ENCODE data around the gene PXK.

Gene PXK

DNA sequence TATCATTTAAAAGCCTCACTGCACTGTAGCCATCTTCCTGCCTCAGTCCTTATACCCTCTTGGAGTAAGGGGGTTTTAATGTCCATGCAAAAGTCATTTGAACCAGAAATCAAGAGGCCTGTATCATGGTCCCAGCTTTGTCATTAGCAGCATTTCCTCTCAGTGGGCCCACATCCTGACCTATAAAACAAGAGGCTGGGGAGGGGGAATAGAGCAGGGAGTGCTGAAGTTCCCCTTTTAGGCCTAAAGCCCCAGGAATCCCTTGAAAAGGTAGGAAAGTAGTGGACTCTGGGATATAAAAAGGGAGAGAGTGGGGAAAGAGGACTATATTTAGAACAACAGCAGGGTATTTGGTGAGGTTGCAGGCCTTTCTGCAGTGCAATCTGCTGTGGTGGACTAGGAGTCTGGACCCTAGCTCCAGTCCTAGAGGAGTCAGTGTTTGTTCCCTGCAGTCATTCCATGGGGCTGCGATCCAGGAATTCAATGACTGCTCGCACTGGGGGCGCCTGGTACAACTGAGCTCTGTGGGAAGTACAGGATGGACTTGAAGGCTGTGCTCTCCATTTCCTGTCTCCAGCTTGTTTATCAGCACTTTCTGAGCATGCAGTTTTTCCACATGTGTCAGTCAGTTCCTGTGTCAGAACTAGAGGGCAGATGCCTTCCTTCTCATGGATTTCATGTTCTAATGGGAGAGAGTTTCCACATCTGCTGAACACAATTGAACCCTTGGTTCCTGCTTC, 54.1 kb downstream of the PXK start:
- DNase-seq, result no peak

DNA sequence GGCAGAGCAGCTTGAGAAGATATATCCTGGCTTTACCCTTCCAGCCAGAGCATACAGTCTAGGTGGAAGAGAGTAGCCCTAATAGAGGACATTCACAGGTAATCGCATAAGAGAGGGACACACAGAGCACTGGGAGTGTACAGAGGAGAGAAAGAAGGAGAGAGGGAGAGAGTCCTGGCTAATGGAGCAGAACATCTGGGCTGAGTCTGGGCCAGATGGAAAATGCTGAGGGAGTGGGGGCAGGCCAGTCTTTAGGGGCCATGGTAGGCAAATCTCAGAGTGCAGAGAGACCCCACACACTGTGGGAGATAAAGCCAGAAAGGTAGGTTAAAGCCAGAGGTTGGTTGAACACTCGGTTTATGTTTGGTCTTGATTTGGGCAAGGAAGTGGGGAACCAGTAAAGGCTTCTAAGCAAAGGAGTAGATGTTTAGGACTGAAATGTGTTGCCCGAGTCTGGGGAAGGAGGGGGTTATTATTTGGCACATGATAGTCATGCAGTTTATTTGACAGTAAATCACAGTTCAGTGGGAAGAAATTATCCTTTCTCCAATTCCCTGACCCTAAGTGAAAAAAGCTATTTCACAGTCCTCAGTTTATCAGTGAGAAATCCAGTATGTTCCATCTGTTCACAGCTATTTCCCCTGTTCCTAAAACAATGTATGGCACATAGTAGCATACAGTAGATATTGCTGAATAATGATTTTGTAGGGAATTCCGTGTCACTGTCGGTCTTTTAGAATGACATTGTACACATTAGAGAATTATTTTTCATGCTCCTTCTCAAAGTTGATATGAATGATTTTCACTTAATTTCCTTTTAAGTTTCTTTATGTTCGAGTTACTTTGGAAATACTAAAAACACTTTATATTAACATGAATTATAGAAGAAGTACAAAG, 55.2 kb downstream of the PXK start:
- no peak for DNase-seq

DNA sequence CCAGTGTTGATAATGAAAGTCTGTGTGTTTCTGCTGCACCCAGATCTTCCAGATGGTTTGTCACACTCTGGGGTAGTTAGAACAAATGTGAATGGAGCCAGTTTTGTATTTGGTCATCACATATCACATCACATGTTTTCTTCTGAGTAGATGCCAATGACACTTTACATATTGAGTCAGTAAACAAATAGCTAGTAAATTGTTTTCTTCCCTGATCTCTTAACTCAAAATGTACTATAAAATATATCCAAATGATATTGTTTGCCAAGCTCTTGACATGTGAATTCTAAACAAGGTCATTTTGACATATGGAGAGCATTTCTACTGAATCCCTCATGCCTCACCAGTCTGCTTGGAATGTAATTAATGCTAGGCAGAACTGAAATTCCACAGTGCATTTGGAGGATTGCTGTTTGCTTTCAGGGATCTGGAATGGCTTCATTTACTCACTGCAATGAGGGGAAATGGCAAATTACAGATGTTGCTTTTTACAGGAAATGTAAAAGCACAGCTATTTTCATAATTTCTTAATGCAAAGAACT, 55.9 kb downstream of the PXK start:
- DNase-seq, result no peak

DNA sequence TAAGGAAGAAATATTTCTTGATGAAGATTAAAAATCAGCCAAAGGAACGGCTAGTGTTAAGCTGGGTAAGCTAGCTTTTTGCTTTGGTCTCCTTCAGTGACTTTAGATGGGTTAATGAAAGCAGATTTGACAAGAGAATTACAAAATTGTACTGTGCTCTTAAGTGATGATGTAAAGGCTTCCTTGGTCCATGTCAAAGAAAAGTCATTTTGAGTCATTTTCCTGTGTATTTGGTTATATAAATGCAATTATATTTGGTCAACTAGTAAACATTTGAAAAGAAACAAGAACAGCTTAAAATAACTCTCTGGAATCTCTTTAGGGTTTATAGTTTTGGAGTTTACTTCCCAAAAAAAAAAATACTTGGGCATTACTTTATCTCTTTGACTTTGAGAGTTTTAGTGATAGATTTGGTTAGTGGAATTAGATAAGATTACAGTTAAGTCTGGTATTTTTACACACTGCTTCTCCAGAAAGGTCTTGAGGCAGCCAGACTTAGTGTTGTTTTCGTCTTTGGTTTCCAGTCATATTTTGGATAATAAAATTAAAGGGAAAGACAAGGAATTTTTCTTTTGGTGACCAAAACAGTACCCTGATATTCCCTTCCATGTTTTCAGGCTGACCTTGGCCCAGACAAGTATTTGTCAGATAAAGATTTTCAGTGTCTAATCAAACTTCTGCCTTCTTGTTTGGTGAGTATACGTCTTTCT, 58.6 kb downstream of the PXK start:
- no peak for DNase-seq

DNA sequence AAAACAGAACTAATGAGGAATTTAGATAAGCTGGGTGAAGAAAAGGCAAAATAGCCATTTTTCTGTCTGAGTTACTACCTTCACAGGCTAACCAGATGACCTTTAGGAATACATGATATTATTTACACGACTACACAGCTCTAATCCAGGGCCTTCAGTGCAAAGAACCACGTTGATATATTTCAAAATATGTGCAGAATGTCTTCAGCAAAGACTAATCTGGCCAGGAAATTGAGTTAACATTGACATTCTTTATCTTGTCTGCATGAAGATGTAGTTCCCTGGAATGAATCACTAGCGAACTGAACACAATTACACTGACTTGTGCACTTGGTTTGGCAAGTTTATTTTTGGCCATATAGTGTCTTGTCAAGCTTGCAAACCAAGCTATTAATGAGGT, 59.5 kb downstream of the PXK start:
- no peak for DNase-seq

DNA sequence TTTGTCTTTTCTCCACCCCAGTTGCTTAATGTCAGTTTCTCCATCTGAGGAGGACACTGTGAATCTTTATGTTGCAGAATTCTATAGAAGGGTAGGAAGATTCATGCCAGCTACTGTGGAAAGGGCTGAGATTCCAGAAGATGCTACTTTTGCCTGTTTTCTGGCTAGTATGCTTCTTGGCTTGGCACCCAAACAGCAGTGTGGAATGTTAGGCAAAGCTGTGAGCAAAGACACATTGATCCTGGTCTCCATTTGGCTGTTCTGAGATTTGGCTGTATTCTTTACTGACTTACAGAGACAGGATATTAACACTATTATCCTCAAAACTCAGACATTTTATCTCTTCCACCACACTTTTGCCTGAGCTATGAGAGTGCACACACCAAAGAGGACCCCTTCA, 61.6 kb downstream of the PXK start:
- no peak for DNase-seq

DNA sequence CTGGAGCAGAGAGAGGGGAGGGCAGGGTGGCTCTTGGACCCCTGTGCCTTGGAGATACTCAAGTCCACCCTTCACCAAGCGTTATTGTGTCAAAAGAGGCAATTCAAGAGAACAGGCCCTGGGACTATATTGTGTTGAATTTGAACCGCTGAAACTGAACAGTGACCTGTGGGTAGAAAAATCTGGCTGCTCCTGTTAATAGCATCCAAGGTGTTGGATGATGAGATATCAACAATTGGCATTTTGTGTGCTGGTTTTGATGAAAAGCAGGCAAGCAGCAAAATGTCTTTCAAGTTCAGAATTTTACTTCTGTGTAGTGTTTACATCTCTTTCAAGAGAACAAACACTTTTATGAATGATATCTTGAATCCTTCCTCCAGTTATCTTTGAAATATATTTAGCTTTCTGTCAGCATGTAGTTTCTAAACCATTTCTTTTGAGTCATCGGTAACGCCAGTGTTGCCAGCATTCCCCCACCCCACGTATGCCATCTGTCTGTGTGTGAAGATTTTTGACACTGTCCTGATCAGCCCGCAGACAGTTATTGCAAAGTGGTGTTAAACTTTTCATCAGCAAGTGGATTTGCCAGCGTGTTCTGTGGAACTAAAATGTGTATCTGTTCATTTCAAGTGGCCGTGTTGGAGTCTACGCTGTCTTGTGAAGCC, 66.1 kb downstream of the PXK start:
- DNase-seq, result no peak

DNA sequence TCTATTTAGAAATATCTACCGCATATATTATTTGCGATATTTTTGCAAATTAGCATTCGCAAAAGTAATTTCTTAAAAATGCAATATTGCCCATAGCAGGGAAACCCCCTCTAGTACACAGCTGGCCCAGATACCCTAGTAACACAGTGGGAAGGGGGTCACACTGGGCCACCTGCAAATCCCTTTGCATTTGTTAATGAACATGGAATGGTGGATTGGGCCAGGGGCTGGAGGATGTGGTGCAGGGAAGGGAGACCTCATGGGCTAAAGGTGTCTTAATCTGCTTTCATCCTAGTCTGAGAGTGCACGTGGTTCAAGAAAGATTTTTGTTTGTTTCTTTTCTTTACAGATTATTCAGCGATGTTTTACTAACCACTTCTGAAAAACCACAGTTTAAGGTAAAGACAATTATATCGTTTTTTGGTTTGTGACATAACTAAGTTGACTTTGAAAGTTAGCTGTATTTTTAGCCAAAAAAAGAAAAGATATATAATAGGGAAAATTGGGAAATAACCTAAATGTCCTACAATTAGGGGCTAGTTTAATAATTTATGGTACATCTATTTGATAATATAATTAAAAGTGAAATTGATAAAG, 70.9 kb downstream of the PXK start:
- no peak for DNase-seq

DNA sequence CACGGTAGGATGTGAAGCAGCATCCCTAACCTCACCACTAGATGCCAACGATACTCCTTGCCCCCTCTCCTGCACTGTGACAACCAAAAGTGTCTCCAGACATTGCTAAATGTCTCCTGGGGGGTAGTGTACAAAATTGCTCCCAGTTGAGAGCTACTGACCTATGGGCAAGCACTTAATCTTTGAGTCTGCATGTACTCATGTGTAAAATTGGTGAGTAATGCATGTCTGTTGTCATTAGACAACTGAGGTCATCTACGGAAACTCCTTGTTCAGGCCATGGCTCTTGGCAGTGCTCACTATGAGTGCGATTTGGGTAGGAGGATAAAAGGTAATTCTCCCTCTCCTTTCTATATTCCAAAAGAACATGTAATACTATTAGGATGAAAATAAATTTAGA, 71.7 kb downstream of the PXK start:
- no peak for DNase-seq

DNA sequence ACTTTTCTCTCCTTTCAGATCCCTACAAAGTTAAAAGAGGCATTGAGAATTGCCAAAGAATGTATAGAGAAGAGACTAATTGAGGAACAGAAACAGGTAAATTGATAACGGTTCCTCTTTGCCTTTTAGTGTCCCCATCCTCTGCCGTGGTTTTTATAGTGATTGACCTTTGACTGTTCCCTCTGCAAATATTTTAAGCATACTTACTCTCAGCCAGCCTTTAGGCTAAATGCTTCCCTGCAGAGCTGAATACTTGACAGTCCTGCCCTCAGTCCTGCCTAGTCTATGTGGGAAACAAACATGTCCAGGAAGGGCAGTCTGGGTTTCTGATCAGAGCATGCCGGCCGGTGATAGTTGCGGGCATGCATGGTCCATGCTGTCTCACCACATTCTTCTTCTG, 76.2 kb downstream of the PXK start:
- no peak for DNase-seq

DNA sequence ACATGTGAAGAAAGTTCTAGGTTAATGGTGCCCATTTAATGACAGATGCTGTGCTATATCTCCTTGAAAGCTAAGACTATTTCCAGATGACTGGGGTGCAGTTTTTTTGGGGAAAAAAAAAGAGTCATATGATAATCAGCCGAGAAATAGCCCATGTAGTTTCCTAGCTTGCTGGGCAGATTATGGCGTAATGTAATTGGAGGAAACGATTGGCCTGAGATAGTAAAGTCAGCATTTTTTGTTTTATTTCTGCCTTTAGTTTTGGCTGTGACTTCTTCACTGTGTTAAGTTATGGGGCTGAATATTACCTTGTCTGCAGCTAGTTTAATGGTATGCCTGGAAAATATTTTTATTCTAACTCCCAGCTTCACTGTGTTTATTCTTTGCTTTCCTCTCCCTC, 77.0 kb downstream of the PXK start:
- DNase-seq, result no peak

DNA sequence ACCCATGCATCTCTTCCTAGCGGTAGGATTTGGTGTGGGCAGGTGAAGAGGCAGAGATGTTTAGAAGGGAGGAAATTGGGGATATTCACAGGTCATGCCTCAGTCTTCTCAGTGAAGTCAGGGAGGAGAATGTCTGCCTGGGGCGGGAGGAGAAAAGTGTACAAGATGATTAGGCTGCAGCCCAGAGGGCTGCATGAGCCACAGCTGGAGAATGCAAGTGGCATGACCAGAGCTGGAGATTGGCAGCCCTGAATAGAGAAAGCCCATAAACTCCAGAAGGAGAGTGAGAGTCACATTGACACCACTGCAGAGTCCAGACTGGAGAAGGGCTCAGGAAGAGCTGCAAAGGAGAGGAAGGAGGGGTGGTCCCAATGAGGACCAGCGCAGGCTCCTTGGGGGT, 78.3 kb downstream of the PXK start:
- no peak for DNase-seq

DNA sequence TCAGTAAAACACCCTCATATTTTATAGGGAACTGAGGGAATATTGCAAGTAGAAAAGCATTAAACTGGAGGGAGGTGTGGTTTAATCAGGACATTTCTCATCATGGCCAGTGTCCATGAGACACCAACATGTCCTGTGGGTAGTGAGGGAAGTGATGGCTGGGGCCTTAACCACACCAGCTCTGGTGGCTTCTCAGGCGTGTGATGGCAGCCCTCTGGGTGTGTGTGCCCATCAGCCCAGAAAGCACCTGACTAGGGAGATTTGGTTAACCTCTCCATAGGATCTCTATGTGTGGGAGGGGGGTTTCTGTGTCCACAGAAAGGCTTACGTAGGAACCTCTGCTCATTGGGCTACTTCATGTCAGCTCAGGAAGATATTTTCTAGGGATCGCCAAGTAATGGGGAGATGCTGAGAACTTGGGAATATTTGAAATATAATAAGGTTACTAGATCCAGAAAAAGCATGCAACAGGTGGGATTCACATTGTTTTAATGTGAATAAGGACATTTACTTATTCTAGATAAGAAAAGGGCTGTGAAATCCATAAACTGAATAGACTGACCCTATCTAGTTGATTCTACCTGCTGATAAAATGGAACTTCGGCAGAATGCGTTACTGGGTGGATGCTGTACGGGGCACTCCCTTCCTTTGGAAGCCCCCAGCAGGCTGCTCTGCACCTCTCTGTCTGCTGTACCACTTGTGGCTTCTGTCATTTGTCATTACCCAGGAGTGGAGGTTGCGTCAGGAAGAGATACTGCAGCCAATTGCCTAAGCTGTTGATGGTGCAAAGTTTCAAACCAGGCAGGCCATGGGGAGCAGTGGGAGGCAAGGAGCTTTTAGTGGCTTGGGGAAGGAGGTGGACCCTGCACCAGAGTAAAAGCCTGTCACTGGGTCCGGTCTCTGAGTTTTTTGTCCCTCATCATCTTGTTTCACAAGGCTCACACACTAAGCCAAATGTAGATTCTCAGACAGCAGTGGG, 79.4 kb downstream of the PXK start:
- DNase-seq, result no peak

DNA sequence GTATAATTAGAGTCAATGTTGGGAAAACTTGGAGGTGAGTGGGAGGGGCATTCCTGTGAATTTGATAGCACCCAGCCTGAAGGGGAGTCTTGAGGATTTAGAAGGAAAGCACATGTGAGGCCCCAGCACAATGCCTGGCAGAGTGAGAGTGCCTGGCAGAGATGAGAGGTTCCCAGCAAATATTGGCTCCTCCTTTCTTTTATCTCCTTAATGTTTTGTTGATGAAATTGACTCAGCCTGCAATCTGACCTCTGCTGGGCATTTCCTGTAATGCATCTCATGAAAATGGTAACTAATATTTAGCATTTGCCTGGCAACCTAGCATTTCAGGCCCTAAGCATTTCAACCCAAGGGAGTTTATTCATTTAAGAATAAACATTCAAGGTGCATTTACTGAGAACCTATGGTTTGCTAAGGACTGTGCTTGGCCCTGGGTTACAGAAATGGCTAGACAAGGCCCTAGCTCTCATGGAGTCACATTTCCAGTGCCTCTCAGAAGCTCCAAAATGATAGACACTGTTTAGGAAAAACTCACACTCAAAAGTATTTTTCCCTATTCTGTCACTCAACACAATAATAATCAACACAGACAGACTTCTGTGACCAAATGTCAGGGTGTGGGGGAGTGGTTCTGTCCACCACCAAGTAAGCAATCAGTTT, 82.0 kb downstream of the PXK start:
- peak; percentile 49 to 69 for DNase-seq

DNA sequence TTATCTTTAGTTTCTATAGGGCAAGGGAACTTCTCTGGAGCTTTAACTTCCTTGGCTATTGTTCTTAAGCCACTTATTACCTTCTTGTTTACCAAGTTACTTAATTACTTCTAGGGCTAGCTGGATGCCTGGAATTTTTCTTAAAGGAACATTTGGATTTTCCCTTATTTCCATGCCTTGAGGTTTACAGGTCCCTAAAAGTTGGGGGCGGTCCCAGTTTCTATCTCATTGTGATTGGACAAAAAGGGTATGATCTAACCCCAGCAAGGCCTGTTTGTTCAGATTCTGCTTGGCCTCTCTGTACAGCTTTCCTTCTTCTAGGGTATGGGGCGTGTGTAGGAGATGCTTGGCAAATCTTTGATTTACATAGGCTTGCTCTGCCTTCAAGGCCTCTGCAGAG, 83.5 kb downstream of the PXK start:
- DNase-seq, result no peak

DNA sequence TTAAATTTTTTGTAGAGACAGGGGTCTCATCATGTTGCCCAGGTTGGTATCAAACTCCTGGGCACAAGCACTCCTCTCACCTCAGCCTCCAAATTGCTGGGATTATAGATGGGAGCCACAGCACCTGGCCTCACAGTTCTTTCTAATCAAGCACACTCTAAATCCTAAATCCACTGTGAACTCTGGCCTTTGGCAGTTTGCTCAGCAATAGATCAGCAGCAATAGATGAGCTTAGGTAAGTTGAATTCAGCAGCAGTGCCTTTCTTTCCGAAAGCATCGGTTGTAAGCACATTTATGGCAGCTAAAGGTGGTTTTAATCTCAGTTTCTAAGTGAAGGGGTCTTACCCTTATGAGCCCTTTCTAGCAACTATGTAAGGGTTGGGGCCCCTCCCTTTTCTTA, 84.4 kb downstream of the PXK start:
- no peak for DNase-seq

DNA sequence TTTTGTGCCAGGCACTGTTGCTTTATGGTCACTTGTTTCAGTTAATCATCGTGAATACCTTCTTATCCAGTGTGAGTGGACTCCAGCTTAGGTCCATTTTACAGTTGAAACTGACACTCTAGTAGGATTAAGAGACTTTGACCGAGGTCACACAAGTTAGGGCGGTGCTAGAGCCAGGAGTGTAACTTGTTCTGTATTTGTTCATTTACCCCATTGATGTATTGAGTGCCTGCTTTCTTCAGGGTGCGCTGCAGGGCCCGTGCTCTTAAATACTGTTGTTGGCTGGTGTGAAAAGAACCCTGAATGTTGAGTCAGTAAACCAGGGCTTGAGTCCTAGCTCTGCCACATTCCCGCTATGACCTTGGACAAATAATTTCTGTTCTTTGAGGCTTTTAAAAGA, 85.5 kb downstream of the PXK start:
- no peak for DNase-seq

DNA sequence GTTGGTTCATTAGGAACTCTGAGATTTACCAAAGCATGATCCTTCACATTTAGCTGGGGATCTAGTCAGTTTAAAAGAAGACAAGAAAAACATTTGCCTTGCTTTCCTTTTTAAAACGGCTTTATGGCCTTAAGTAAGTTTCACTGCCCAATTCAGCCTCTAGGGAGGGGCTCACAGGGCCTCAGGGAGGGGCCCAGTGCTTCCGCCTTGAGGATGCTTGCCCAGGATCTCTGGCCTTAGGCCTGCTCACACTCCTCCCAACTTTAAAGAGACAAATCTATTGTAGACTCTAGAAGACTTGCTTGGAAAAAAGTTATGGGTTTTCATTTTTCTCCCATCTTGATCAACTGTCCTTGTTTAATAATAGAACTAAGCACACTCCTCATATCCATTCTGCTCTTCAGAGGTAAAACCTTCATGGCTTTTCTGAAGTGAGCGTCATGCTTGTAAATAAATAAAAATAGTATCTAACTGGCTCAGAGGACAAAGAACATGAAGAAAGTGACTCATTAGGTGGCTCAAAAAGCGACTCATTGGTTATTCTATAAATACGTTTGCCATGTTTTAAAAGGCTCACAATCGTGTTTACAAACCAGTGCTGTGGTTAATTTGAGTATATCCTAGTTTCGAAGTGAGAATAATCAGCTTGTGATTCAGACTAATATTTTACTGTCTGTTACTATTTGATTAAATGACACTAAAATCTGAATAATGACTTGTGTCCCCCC, 87.3 kb downstream of the PXK start:
- no peak for DNase-seq

DNA sequence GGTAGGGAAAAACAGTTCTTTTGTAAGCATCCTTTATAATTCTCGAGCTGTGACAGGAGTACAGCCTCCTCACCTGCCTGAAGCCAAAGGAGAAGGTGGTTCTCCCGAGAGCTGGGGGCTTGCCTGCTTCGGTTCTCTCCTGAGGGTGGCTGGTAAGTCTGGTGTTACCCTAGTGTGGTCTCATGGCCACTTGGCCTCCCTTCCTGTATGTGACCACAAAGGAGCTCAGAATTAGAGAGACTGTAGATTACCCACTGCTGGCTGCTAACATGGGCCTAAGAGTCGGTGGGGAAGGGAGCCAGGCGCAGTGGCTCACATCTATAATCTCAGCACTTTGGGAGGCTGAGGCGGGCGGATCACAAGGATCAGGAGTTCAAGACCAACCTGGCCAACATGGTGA, 88.3 kb downstream of the PXK start:
- DNase-seq, result no peak

DNA sequence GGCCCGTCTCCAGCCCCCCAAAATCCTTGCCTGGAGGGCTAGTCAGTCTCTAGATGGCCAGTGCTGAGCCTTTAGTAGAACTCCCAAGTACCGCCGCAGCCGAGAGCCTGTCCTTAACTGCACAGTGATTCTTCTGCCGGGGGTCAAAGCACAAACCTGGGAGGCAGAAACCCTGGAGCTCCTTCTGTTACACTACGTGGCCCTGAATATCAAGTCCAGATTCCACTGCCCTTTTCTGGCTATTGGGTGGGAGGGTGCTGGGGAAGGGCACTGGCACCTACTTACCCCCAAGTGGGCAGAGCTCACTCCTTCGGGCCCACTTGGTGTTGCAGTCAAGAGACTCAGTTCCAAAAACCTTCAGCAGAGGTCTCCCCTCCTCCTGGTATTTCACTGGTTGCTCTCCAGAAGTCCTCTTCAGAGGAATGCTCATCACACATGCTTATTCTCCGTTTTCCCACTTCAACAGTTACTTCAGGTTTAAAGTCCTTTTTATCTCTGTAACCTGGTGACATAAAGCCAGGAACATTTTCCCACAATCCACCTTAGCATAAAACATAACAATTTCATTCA, 90.1 kb downstream of the PXK start:
- DNase-seq, result no peak
